Hepatocyte (in vitro differentiated cells): ENCODE measurements around the gene NMNAT2. TPM values are rescaled to one million over a fixed set of nuclear protein-coding genes. Genes with fewer than 3 reads are reported as not detected.
"Not testable (repeated sequence)": the region's sequence is repeated elsewhere in the genome, so short reads cannot be mapped to it uniquely, and the experiment has no call there.

ENCODE experiments used
- DNase-seq: peaks from one replicate; pipeline ENCODE4 v3.0.0-alpha.2; 2016; ENCODE audit warnings: low spot score
- H2AFZ ChIP-seq: fragments of 200-600 bp; sonication (generic); 2 replicates; pipeline ENCODE4 v1.6.0; 2016; ENCODE audit warnings: antibody characterized with exemption, mild to moderate bottlenecking
- H3K27ac ChIP-seq: fragments of 200-600 bp; sonication (generic); 2 replicates; pipeline ENCODE4 v1.5.1; 2016; ENCODE audit warnings: mild to moderate bottlenecking
- H3K27me3 ChIP-seq: fragments of 200-600 bp; sonication (generic); 2 replicates; pipeline ENCODE4 v1.6.1; 2016
- H3K36me3 ChIP-seq: fragments of 200-600 bp; sonication (generic); replicated peaks from 2 replicates; pipeline ENCODE4 v1.5.1; 2016; ENCODE audit warnings: low read depth; ENCODE audit not compliant: insufficient read depth
- H3K4me1 ChIP-seq: fragments of 200-600 bp; sonication (generic); 2 replicates; pipeline ENCODE4 v1.5.1; 2016; ENCODE audit warnings: mild to moderate bottlenecking, moderate library complexity; ENCODE audit not compliant: insufficient read depth
- H3K4me2 ChIP-seq: fragments of 200-600 bp; sonication (generic); 2 replicates; pipeline ENCODE4 v1.6.0; 2016
- H3K4me3 ChIP-seq: fragments of 200-600 bp; sonication (generic); 2 replicates; pipeline ENCODE4 v1.5.1; 2016; ENCODE audit warnings: mild to moderate bottlenecking
- H3K79me2 ChIP-seq: fragments of 200-600 bp; sonication (generic); 2 replicates; pipeline ENCODE4 v1.6.0; 2017; ENCODE audit warnings: mild to moderate bottlenecking
- H3K9me2 ChIP-seq: fragments of 200-600 bp; sonication (generic); replicated peaks from 2 replicates; pipeline ENCODE4 v1.6.0; 2017; ENCODE audit warnings: mild to moderate bottlenecking; ENCODE audit not compliant: insufficient read depth
- H3K9me3 ChIP-seq: fragments of 200-600 bp; sonication (generic); 2 replicates; pipeline ENCODE4 v1.5.1; 2016; ENCODE audit warnings: low read depth, mild to moderate bottlenecking
- H4K20me1 ChIP-seq: fragments of 200-600 bp; sonication (generic); 2 replicates; pipeline ENCODE4 v1.6.0; 2016; ENCODE audit warnings: mild to moderate bottlenecking; ENCODE audit not compliant: insufficient read depth, poor library complexity, severe bottlenecking
- CTCF ChIP-seq: fragments of 200-600 bp; sonication (generic); IDR thresholded peaks from 2 replicates; pipeline ENCODE4 v1.5.1; 2016; ENCODE audit warnings: antibody characterized with exemption, mild to moderate bottlenecking; ENCODE audit not compliant: poor library complexity
- EZH2 ChIP-seq: fragments of 200-600 bp; sonication (generic); IDR thresholded peaks from 2 replicates; pipeline ENCODE4 v1.6.1; 2016; ENCODE audit warnings: antibody characterized with exemption, mild to moderate bottlenecking, borderline replicate concordance
- EZH2phosphoT487 ChIP-seq: fragments of 200-600 bp; sonication (generic); IDR thresholded peaks from one replicate; pipeline ENCODE4 v1.6.1; 2018; ENCODE audit warnings: antibody characterized with exemption, mild to moderate bottlenecking, low read depth, moderate library complexity; ENCODE audit not compliant: unreplicated experiment, severe bottlenecking
- WGBS: methylation state at CpG from one replicate; pipeline ENCODE4 v1.1.6; 2016; ENCODE audit warnings: low lambda C conversion rate; ENCODE audit errors: missing lambda C conversion rate; 5-methylcytosine and 5-hydroxymethylcytosine counted together
- polyA plus RNA-seq: library from polyadenylated mRNA; unstranded; fragments of >200 nt; fragmentation: Nextera tagmentation; extraction: Ambion mirVana; gene quantifications from 2 replicates; pipeline ENCODE4 v1.2.1, GENCODE V29; 2016
- total RNA-seq: library from RNA; depleted of rRNA; stranded (reverse); fragments of >200 nt; gene quantifications from 2 replicates; pipeline ENCODE4 v1.2.3, GENCODE V29; 2014

NMNAT2 gene
- total and polyA plus RNA-seq, 2 experiments from 2014 or later = 0.66 to 1.00 TPM

- TF ChIP-seq EZH2 = no peak
- TF ChIP-seq CTCF = no peak
- no peak for TF ChIP-seq EZH2phosphoT487
Measured at GRCh38 chr1:183435497-183435896, 17.3 kb upstream of the NMNAT2 start.

GRCh38 chr1:183433703-183434102, 15.5 kb upstream of the NMNAT2 start:
- Histone ChIP-seq H3K27me3 (no peaks in the 10 kb centered on the region), H3K36me3 (no peaks in the 10 kb centered on the region), H3K79me2 (no peaks in the 10 kb centered on the region), H3K9me3 (no peaks in the 10 kb centered on the region), H3K9me2 (no peaks in the 10 kb centered on the region), H3K4me2 (no peak overlapping the region), H2AFZ (no peak overlapping the region), H3K4me1 (no peaks in the 10 kb centered on the region), H4K20me1 (no peaks in the 10 kb centered on the region), H3K27ac (no peak overlapping the region), H3K4me3 (no peak overlapping the region)
- no peak for DNase-seq
- 0% methylated on average over 1 of the region's 1 CpG for WGBS
- no peak for TF ChIP-seq EZH2
- TF ChIP-seq EZH2phosphoT487 = no peak
- TF ChIP-seq CTCF = no peak

More at GRCh38 chr1:183435497-183435896, 17.3 kb upstream of the NMNAT2 start:
- Histone ChIP-seq H3K9me2 (no peaks in the 10 kb centered on the region), H3K27me3 (no peaks in the 10 kb centered on the region), H3K4me1 (no peaks in the 10 kb centered on the region), H3K4me3 (no peak overlapping the region), H3K4me2 (no peak overlapping the region), H4K20me1 (no peaks in the 10 kb centered on the region), H3K9me3 (no peaks in the 10 kb centered on the region), H3K36me3 (no peaks in the 10 kb centered on the region), H3K27ac (no peak overlapping the region), H3K79me2 (no peaks in the 10 kb centered on the region), H2AFZ (no peak overlapping the region)
- no peak for DNase-seq
- WGBS = 92% methylated on average over 2 of the region's 2 CpGs

GRCh38 chr1:183432548-183432875, 14.3 kb upstream of the NMNAT2 start:
- H3K4me2 ChIP-seq = no peak overlapping the region
- H3K4me1 ChIP-seq = no peaks in the 10 kb centered on the region
- TF ChIP-seq EZH2phosphoT487 (no peak), EZH2 (no peak), CTCF (no peak)
- no peaks in the 10 kb centered on the region for H3K36me3 ChIP-seq
- no peak overlapping the region for H2AFZ ChIP-seq
- H4K20me1 ChIP-seq = no peaks in the 10 kb centered on the region
- no peaks in the 10 kb centered on the region for H3K9me2 ChIP-seq
- H3K4me3 ChIP-seq = no peak overlapping the region
- no peaks in the 10 kb centered on the region for H3K9me3 ChIP-seq
- H3K27ac ChIP-seq = peak overlapping the region; percentile 62
- 39% methylated on average over 2 of the region's 2 CpGs for WGBS
- DNase-seq = peak; percentile 42
- H3K27me3 ChIP-seq = no peaks in the 10 kb centered on the region
- H3K79me2 ChIP-seq = no peaks in the 10 kb centered on the region

GRCh38 chr1:183431840-183432547, 13.8 kb upstream of the NMNAT2 start:
- Histone ChIP-seq H3K4me2 (no peak overlapping the region), H3K9me3 (no peaks in the 10 kb centered on the region), H4K20me1 (no peaks in the 10 kb centered on the region), H2AFZ (no peak overlapping the region), H3K79me2 (no peaks in the 10 kb centered on the region), H3K9me2 (no peaks in the 10 kb centered on the region), H3K27me3 (no peaks in the 10 kb centered on the region), H3K4me3 (no peak overlapping the region), H3K36me3 (no peaks in the 10 kb centered on the region), H3K27ac (peak overlapping the region; percentile 69), H3K4me1 (no peaks in the 10 kb centered on the region)
- DNase-seq = no peak
- WGBS = 83% methylated on average over 4 of the region's 4 CpGs
- TF ChIP-seq EZH2 (no peak), EZH2phosphoT487 (no peak), CTCF (no peak)

- WGBS = 66% methylated on average over 3 of the region's 3 CpGs
- not testable (repeated sequence) for H3K4me3 ChIP-seq, H3K79me2 ChIP-seq, H3K27me3 ChIP-seq, H4K20me1 ChIP-seq, DNase-seq, H3K4me2 ChIP-seq, H3K9me2 ChIP-seq, H3K9me3 ChIP-seq, H3K36me3 ChIP-seq, H3K4me1 ChIP-seq
- peak overlapping the region; percentile 67 for H3K27ac ChIP-seq
- peak overlapping the region; percentile 24 for H2AFZ ChIP-seq
Measured at GRCh38 chr1:183427591-183427990, 9.4 kb upstream of the NMNAT2 start.
